GM12878 (cell line): Measurements from ENCODE around the gene RDH12. TPM values are rescaled to one million over a fixed set of nuclear protein-coding genes. Genes with fewer than 3 reads are reported as not detected.

ENCODE experiments used
- ATAC-seq: fragments of 200-7000 bp; cut with Tn5 transposase; 3 replicates; pipeline ENCODE4 v1.9.1; 2020; ENCODE audit warnings: mild to moderate bottlenecking, moderate library complexity
- BruUV-seq: library from RNA; stranded (reverse); fragments of 400-500 nt; replicated peaks from 2 replicates; lab custom pipeline; 2021; lab: Mats Ljungman, UMichigan
- CTCF ChIA-PET: fragments of 300-600 bp; sonication (Branson Sonifier 250); formaldehyde crosslinking; extraction: SDS; loops from one replicate; lab custom pipeline; 2021; ENCODE audit warnings: inconsistent platforms; lab: Yijun Ruan, JAX
- POLR2A ChIA-PET: fragments of 350-600 bp; formaldehyde crosslinking; extraction: SDS; loops from one replicate; lab custom pipeline; 2021; ENCODE audit warnings: inconsistent platforms; lab: Charles Lee
- RAD21 ChIA-PET: fragments of 300-600 bp; sonication (Branson Sonifier 250); formaldehyde crosslinking; loops from one replicate; lab custom pipeline; 2023; ENCODE audit warnings: antibody characterized with exemption; ENCODE audit not compliant: unreplicated experiment; lab: Charles Lee
- SMC1A ChIA-PET: fragments of 300-600 bp; sonication (Branson Sonifier 250); formaldehyde crosslinking; loops from one replicate; lab custom pipeline; 2023; ENCODE audit not compliant: unreplicated experiment, uncharacterized antibody; lab: Charles Lee
- DNase-seq: peaks from one replicate; pipeline ENCODE4 v3.0.0-alpha.2; 2011; ENCODE audit warnings: low read depth, low spot score
- FAIRE-seq: peaks from 3 replicates; lab custom pipeline; 2011; peaks lifted over from hg19 to GRCh38; lab: Jason Lieb, UNC
- H2AFZ ChIP-seq: 2 replicates; pipeline ENCODE4 v1.6.0; 2011; ENCODE audit warnings: low read depth, low read length, control low read depth; ENCODE audit not compliant: control insufficient read depth
- H3K27ac ChIP-seq: 2 replicates; pipeline ENCODE4 v1.5.1; 2011; ENCODE audit warnings: control low read depth; ENCODE audit not compliant: control insufficient read depth, insufficient read depth
- H3K27me3 ChIP-seq, 2 experiments: replicated peaks in 1 of 2; 2 replicates each; pipeline versions ENCODE4 v1.6.0 to v1.6.1; 2011; ENCODE audit warnings: low read length in 1 of 2; ENCODE audit not compliant: control insufficient read depth in 2 of 2, insufficient read depth in 2 of 2
- H3K36me3 ChIP-seq, 2 experiments: 2 replicates each; pipeline ENCODE4 v1.5.1; 2011; ENCODE audit warnings: low read length in 1 of 2; ENCODE audit not compliant: control insufficient read depth in 2 of 2, insufficient read depth in 2 of 2
- H3K4me1 ChIP-seq: 2 replicates; pipeline ENCODE4 v1.6.1; 2011; ENCODE audit warnings: mild to moderate bottlenecking, low read length, moderate library complexity, mixed read lengths; ENCODE audit not compliant: control insufficient read depth, insufficient read depth
- H3K4me2 ChIP-seq: 2 replicates; pipeline ENCODE4 v1.6.0; 2011; ENCODE audit warnings: control low read depth; ENCODE audit not compliant: control insufficient read depth, insufficient read depth
- H3K4me3 ChIP-seq: fragments of 200-600 bp; sonication (generic); 2 replicates; pipeline ENCODE4 v1.5.1; 2016
- H3K79me2 ChIP-seq: 2 replicates; pipeline ENCODE4 v1.6.0; 2011; ENCODE audit warnings: low read length; ENCODE audit not compliant: control insufficient read depth, insufficient read depth
- H3K9ac ChIP-seq: 2 replicates; pipeline ENCODE4 v1.8.0; 2011; ENCODE audit warnings: low read length, control low read depth, mixed read lengths; ENCODE audit not compliant: control insufficient read depth, insufficient read depth
- H3K9me3 ChIP-seq: replicated peaks from 3 replicates; pipeline ENCODE4 v1.5.1; 2011; ENCODE audit warnings: mild to moderate bottlenecking, low read length; ENCODE audit not compliant: control insufficient read depth, insufficient read depth
- H4K20me1 ChIP-seq: 2 replicates; pipeline ENCODE4 v1.6.0; 2011; ENCODE audit not compliant: control insufficient read depth, insufficient read depth
- BCL11A ChIP-seq: IDR thresholded peaks from 2 replicates; pipeline ENCODE4 v1.6.1; 2011; ENCODE audit warnings: low read depth, low read length
- BCLAF1 ChIP-seq: fragments of 450-650 bp; IDR thresholded peaks from 2 replicates; pipeline ENCODE4 v1.6.1; 2017; ENCODE audit warnings: antibody characterized with exemption, mild to moderate bottlenecking, moderate library complexity
- DPF2 ChIP-seq: fragments of 450-650 bp; IDR thresholded peaks from 2 replicates; pipeline ENCODE4 v1.6.1; 2017; ENCODE audit warnings: mild to moderate bottlenecking
- KLF5 ChIP-seq: fragments of 450-650 bp; IDR thresholded peaks from 2 replicates; pipeline ENCODE4 v1.6.1; 2014; ENCODE audit warnings: mild to moderate bottlenecking; ENCODE audit not compliant: partially characterized antibody
- MLLT1 ChIP-seq: fragments of 450-650 bp; IDR thresholded peaks from 2 replicates; pipeline ENCODE4 v1.6.1; 2016; ENCODE audit warnings: mild to moderate bottlenecking
- MTA3 ChIP-seq: IDR thresholded peaks from 2 replicates; pipeline ENCODE4 v1.6.1; 2012; ENCODE audit warnings: low read length, inconsistent platforms, borderline replicate concordance
- NBN ChIP-seq: fragments of 450-650 bp; IDR thresholded peaks from 2 replicates; pipeline ENCODE4 v1.6.1; 2016
- POU2F2 ChIP-seq: IDR thresholded peaks from 3 replicates; pipeline ENCODE4 v1.6.1; 2011; ENCODE audit warnings: low read depth, mild to moderate bottlenecking, low read length, borderline replicate concordance
- RUNX3 ChIP-seq: IDR thresholded peaks from 2 replicates; pipeline ENCODE4 v1.6.1; 2012; ENCODE audit warnings: low read length, inconsistent platforms
- SKIL ChIP-seq: fragments of 450-650 bp; IDR thresholded peaks from 2 replicates; pipeline ENCODE4 v1.6.1; 2017; ENCODE audit warnings: mild to moderate bottlenecking, low read depth, inconsistent platforms; ENCODE audit not compliant: poor library complexity, severe bottlenecking
- SRF ChIP-seq, 2 experiments: IDR thresholded peaks; 2 replicates each; pipeline ENCODE4 v1.6.1; 2011; ENCODE audit warnings: low read depth in 2 of 2, low read length in 2 of 2, mild to moderate bottlenecking in 1 of 2, moderate library complexity in 1 of 2
- TCF12 ChIP-seq: IDR thresholded peaks from 2 replicates; pipeline ENCODE4 v1.6.1; 2011; ENCODE audit warnings: low read depth, mild to moderate bottlenecking, low read length
- ZNF384 ChIP-seq: IDR thresholded peaks from 2 replicates; pipeline ENCODE4 v1.6.1; 2012; ENCODE audit warnings: low read depth, mild to moderate bottlenecking, low read length, improper control_type of control experiment, borderline replicate concordance
- in situ Hi-C: fragments of 300-500 bp; cut with MboI; formaldehyde crosslinking; loops from 9 replicates; pipeline ENCODE4 v1.14.3; 2018; ENCODE audit warnings: mixed read lengths
- intact Hi-C: fragments of 100-400 bp; cut with micrococcal nuclease; formaldehyde crosslinking; loops from one replicate; pipeline ENCODE4 v1.14.2; 2022; ENCODE audit not compliant: unreplicated experiment
- polyA plus RNA-seq, 11 experiments: library from polyadenylated mRNA; depleted of rRNA in 4 of 11; unstranded in 6 of 11; stranded (reverse) in 5 of 11; fragments of >200 nt; fragmentation: Nextera tagmentation in 4 of 11; fragmentation: Illumina TruSeq in 1 of 11; extraction: Ambion mirVana in 4 of 11; extraction: Trizol in 1 of 11; gene quantifications; 1 replicate in 1 of 11; 2 replicates in 10 of 11; pipeline versions ENCODE4 v1.2.1 to v1.2.3, GENCODE V29; 2011 to 2016; ENCODE audit warnings: inconsistent platforms in 2 of 11, missing spikeins in 2 of 11, low read depth in 1 of 11
- total RNA-seq, 4 experiments: library from RNA; depleted of rRNA in 3 of 4; stranded (reverse); fragments of >200 nt in 3 of 4; fragmentation: Illumina TruSeq in 1 of 4; extraction: Trizol in 1 of 4; gene quantifications; 2 replicates each; pipeline versions ENCODE4 v1.2.1 to v1.2.3, GENCODE V29; 2013 to 2021
- TF ChIP-seq, protein P1 (sequence below): fragments of 450-650 bp; IDR thresholded peaks from 2 replicates; pipeline ENCODE4 v1.6.1; 2017; ENCODE audit warnings: low read depth, mild to moderate bottlenecking, moderate library complexity

RDH12 gene
- total and polyA plus RNA-seq, 10 of the 15 experiments (the other 5 are each of a cell fraction or from before 2014, with no cell fraction given), result not detected

- intact Hi-C loops, result no loop called here
- POLR2A ChIA-PET, result interaction anchor here (0.7 to 2.3 kb wide), 15 partner anchors 10 to 149 kb away, joined by 3 to 20 read pairs (median 3); partner anchors contain the start of genes PIGH and RDH11
- no TSS peak for BruUV-seq
- DNase-seq, result peak; percentile 44
- RAD21 ChIA-PET, result interaction anchor here (0.6 to 6.7 kb wide), 16 partner anchors 8 to 1797 kb away, joined by 3 to 144 read pairs (median 9); partner anchors contain the start of genes ARG2, PIGH, RDH11 and RDH12
- SMC1A ChIA-PET, result interaction anchor here (0.6 to 9.1 kb wide), 24 partner anchors 9 to 241 kb away, joined by 3 to 151 read pairs (median 4); partner anchors contain the start of genes ARG2, RDH11, RDH12 and TMEM229B
- peaks cover 44% of the 10 kb centered on the region for H3K79me2 ChIP-seq
- no peak overlapping the region for H3K4me3 ChIP-seq
- no peaks in the 10 kb centered on the region for H3K27me3 ChIP-seq
- no peak overlapping the region for H3K9ac ChIP-seq
- H3K4me1 ChIP-seq, result peaks cover 21% of the 10 kb centered on the region
- CTCF ChIA-PET, result interaction anchor here (0.8 to 15.6 kb wide), 21 partner anchors 10 to 142 kb away, joined by 3 to 223 read pairs (median 5); partner anchors contain the start of genes ARG2, PIGH, RDH11 and RDH12
- no peaks in the 10 kb centered on the region; a peak in 2 of 4 replicates for H3K36me3 ChIP-seq
- no peak overlapping the region for H2AFZ ChIP-seq
- peaks cover 5% of the 10 kb centered on the region; the same call in 1 of the 2 replicates for H4K20me1 ChIP-seq
- FAIRE-seq, result no peak
- peak overlapping the region; percentile 31; the same call in 1 of the 2 replicates for H3K27ac ChIP-seq
- in situ Hi-C loops, result loop anchor here (5.0 kb wide), 1 partner anchor 86 kb away; no protein-coding TSS in a partner anchor
- peak; percentile 87 for ATAC-seq
- no peaks in the 10 kb centered on the region for H3K9me3 ChIP-seq
- H3K4me2 ChIP-seq, result peak overlapping the region; percentile 38
- TF ChIP-seq POU2F2 (peak; percentile 77; the same call in 1 of the 3 replicates), BCL11A (peak; percentile 72; the same call in 1 of the 2 replicates), KLF5 (no peak), TCF12 (no peak), DPF2 (peak; percentile 83), BCLAF1 (no peak), ZNF384 (peak; percentile 36; the same call in 1 of the 2 replicates), SRF (IDR thresholded peaks at IDR 0.05; ENCODE audit: low read depth in 2 of 2, low read length in 2 of 2) (no peak), MTA3 (no peak), RUNX3 (0 out of 2 replicates have a peak, but pooled peaks have one; percentile 16), NBN (peak; percentile 44; the same call in 1 of the 2 replicates), MLLT1 (peak; percentile 43; the same call in 1 of the 2 replicates), SKIL (peak; percentile 64)
- TF ChIP-seq, protein P1, sequence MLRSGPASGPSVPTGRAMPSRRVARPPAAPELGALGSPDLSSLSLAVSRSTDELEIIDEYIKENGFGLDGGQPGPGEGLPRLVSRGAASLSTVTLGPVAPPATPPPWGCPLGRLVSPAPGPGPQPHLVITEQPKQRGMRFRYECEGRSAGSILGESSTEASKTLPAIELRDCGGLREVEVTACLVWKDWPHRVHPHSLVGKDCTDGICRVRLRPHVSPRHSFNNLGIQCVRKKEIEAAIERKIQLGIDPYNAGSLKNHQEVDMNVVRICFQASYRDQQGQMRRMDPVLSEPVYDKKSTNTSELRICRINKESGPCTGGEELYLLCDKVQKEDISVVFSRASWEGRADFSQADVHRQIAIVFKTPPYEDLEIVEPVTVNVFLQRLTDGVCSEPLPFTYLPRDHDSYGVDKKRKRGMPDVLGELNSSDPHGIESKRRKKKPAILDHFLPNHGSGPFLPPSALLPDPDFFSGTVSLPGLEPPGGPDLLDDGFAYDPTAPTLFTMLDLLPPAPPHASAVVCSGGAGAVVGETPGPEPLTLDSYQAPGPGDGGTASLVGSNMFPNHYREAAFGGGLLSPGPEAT, result peak; percentile 94
Observed at GRCh38 chr14:67668559-67668958, 33.1 kb upstream of the RDH12 start.
